Activated B cell treated with CpG ODN at 0.5 μM for 24 hours (primary cell): ENCODE results near the gene CLMN. TPM values are rescaled to one million over a fixed set of nuclear protein-coding genes. Genes with fewer than 3 reads are reported as not detected.

Source experiments
- ATAC-seq: fragments of 200-7000 bp; cut with Tn5 transposase; one replicate; pipeline ENCODE4 v1.10.0; 2021; ENCODE audit warnings: low read depth, mild to moderate bottlenecking, moderate library complexity
- CTCF ChIA-PET: fragments of 350-600 bp; sonication (Branson Sonifier 250); formaldehyde crosslinking; loops from one replicate; lab custom pipeline; 2021; ENCODE audit warnings: antibody characterized with exemption; lab: Charles Lee
- POLR2A ChIA-PET: fragments of 350-600 bp; sonication (Branson Sonifier 250); formaldehyde crosslinking; loops from one replicate; lab custom pipeline; 2021; ENCODE audit warnings: antibody characterized with exemption; lab: Charles Lee
- DNase-seq: peaks from one replicate; pipeline ENCODE4 v3.0.0; 2022
- H3K27ac Mint-ChIP-seq: one replicate; pipeline ENCODE4 v1.8.0; 2020; ENCODE audit warnings: mixed read lengths
- H3K27me3 Mint-ChIP-seq: one replicate; pipeline ENCODE4 v1.8.0; 2021; ENCODE audit warnings: mixed read lengths
- H3K36me3 Mint-ChIP-seq: one replicate; pipeline ENCODE4 v1.8.0; 2021; ENCODE audit warnings: low read depth, mixed read lengths
- H3K4me1 Mint-ChIP-seq: one replicate; pipeline ENCODE4 v1.8.0; 2021; ENCODE audit warnings: mixed read lengths
- H3K4me3 Mint-ChIP-seq: one replicate; pipeline ENCODE4 v1.8.0; 2020; ENCODE audit warnings: mild to moderate bottlenecking, mixed read lengths
- H3K9me3 Mint-ChIP-seq: one replicate; pipeline ENCODE4 v1.8.0; 2020; ENCODE audit warnings: mixed read lengths
- CTCF ChIP-seq: fragments of 200-600 bp; IDR thresholded peaks from one replicate; pipeline ENCODE4 v1.8.0; 2022; ENCODE audit warnings: antibody characterized with exemption, mild to moderate bottlenecking
- intact Hi-C: fragments of 100-400 bp; cut with micrococcal nuclease; formaldehyde crosslinking; loops from one replicate; pipeline ENCODE4 v1.15.1; 2024
- total RNA-seq: library from RNA; stranded (reverse); gene quantifications from 2 replicates; pipeline ENCODE4 v1.2.3, GENCODE V29; 2022

Gene CLMN
- total RNA-seq, 1 donor from 2014 or later, result 23.9 TPM

- CTCF ChIA-PET, result no interaction called here
- Mint-ChIP-seq H3K27me3 (no peaks in the 10 kb centered on the region), H3K9me3 (peaks cover 2% of the 10 kb centered on the region), H3K4me3 (no peak overlapping the region), H3K4me1 (peaks cover 8% of the 10 kb centered on the region), H3K27ac (no peak overlapping the region), H3K36me3 (no peaks in the 10 kb centered on the region)
- POLR2A ChIA-PET, result no interaction called here
- TF ChIP-seq CTCF, result no peak
- DNase-seq (no peak), ATAC-seq (no peak)
- intact Hi-C loops, result no loop called here
Measured at GRCh38 chr14:95246870-95247269, 72.8 kb downstream of the CLMN start.

GRCh38 chr14:95245334-95245733, 74.4 kb downstream of the CLMN start:
- no peak for DNase-seq
- Mint-ChIP-seq H3K27ac (no peak overlapping the region), H3K36me3 (no peaks in the 10 kb centered on the region), H3K4me1 (peaks cover 15% of the 10 kb centered on the region), H3K27me3 (no peaks in the 10 kb centered on the region), H3K9me3 (peaks cover 2% of the 10 kb centered on the region), H3K4me3 (no peak overlapping the region)
- POLR2A ChIA-PET, result no interaction called here
- TF ChIP-seq CTCF, result no peak
- no peak for ATAC-seq
- intact Hi-C loops, result no loop called here
- CTCF ChIA-PET, result no interaction called here

GRCh38 chr14:95244587-95244986, 75.1 kb downstream of the CLMN start:
- ChIA-PET CTCF (no interaction called here), POLR2A (no interaction called here)
- H3K9me3 Mint-ChIP-seq, result peaks cover 2% of the 10 kb centered on the region
- no peaks in the 10 kb centered on the region for H3K36me3 Mint-ChIP-seq
- TF ChIP-seq CTCF, result no peak
- DNase-seq, result no peak
- no peak for ATAC-seq
- intact Hi-C loops, result no loop called here
- no peak overlapping the region for H3K4me3 Mint-ChIP-seq
- no peaks in the 10 kb centered on the region for H3K27me3 Mint-ChIP-seq
- no peak overlapping the region for H3K27ac Mint-ChIP-seq
- peaks cover 20% of the 10 kb centered on the region for H3K4me1 Mint-ChIP-seq

GRCh38 chr14:95242870-95243269, 76.8 kb downstream of the CLMN start:
- peaks cover 20% of the 10 kb centered on the region for H3K4me1 Mint-ChIP-seq
- no peak overlapping the region for H3K4me3 Mint-ChIP-seq
- no peak for TF ChIP-seq CTCF
- H3K36me3 Mint-ChIP-seq, result no peaks in the 10 kb centered on the region
- POLR2A ChIA-PET, result no interaction called here
- H3K27ac Mint-ChIP-seq, result no peak overlapping the region
- intact Hi-C loops, result no loop called here
- H3K9me3 Mint-ChIP-seq, result peaks cover 2% of the 10 kb centered on the region
- DNase-seq, result no peak
- no peaks in the 10 kb centered on the region for H3K27me3 Mint-ChIP-seq
- ATAC-seq, result no peak
- CTCF ChIA-PET, result no interaction called here

- H3K4me3 Mint-ChIP-seq, result no peak overlapping the region
- H3K27me3 Mint-ChIP-seq, result no peaks in the 10 kb centered on the region
- intact Hi-C loops, result no loop called here
- H3K36me3 Mint-ChIP-seq, result no peaks in the 10 kb centered on the region
- no peak for DNase-seq
- peaks cover 2% of the 10 kb centered on the region for H3K9me3 Mint-ChIP-seq
- CTCF ChIA-PET, result no interaction called here
- H3K27ac Mint-ChIP-seq, result no peak overlapping the region
- H3K4me1 Mint-ChIP-seq, result peaks cover 21% of the 10 kb centered on the region
- no peak for TF ChIP-seq CTCF
- POLR2A ChIA-PET, result no interaction called here
- ATAC-seq, result no peak
Measured at GRCh38 chr14:95240859-95241813, 78.6 kb downstream of the CLMN start.
